Gastrocnemius medialis (tissue), 4 donors: ENCODE results near the gene CXCR4.

Experiments
- CTCF ChIP-seq, 5 experiments: fragments of 450-650 bp in 3 of 5; fragments of 200-600 bp in 2 of 5; sonication (generic) in 2 of 5; IDR thresholded peaks in 4 of 5; conservative IDR thresholded peaks in 1 of 5; 1 replicate in 4 of 5; 2 replicates in 1 of 5; pipeline ENCODE4 v1.5.1; 2016 to 2019; ENCODE audit warnings: antibody characterized with exemption in 5 of 5, mild to moderate bottlenecking in 3 of 5, moderate library complexity in 3 of 5
- POLR2A ChIP-seq, 2 donors: fragments of 450-650 bp; IDR thresholded peaks; one replicate each; pipeline ENCODE4 v1.6.1; 2017; ENCODE audit warnings: antibody characterized with exemption in 2 of 2, mild to moderate bottlenecking in 2 of 2, moderate library complexity in 2 of 2

GRCh38 chr2:136141510-136142149 is 23.7 kb upstream of the CXCR4 start:
- TF ChIP-seq CTCF (IDR thresholded peaks at IDR 0.05 in 4 of 5, conservative IDR thresholded peaks at IDR 0.05 in 1 of 5) (no peak), POLR2A (IDR thresholded peaks at IDR 0.05) (no peak)
